Left ventricle myocardium inferior (tissue), 1 donor: ENCODE data around the gene AURKAIP1. TPM values are rescaled to one million over a fixed set of nuclear protein-coding genes. Genes with fewer than 3 reads are reported as not detected.
A peak's percentile ranks its signal among the peaks of the same experiment; 100 is the strongest.

Source experiments
- DNase-seq: peaks from one replicate; pipeline ENCODE4 v3.0.0-alpha.2; 2020
- H3K27ac ChIP-seq: fragments of 200-600 bp; replicated peaks from 2 replicates; pipeline ENCODE4 v1.8.0; 2021
- H3K27me3 ChIP-seq: fragments of 200-600 bp; 2 replicates; pipeline ENCODE4 v1.8.0; 2021; ENCODE audit warnings: low read depth
- H3K36me3 ChIP-seq: fragments of 200-600 bp; 2 replicates; pipeline ENCODE4 v1.8.0; 2021
- H3K4me1 ChIP-seq: fragments of 200-600 bp; 2 replicates; pipeline ENCODE4 v1.8.0; 2021
- H3K4me3 ChIP-seq: fragments of 200-600 bp; 2 replicates; pipeline ENCODE4 v1.8.0; 2021; ENCODE audit warnings: mild to moderate bottlenecking, moderate library complexity
- H3K9me3 ChIP-seq: fragments of 200-600 bp; replicated peaks from 2 replicates; pipeline ENCODE4 v1.8.0; 2021
- CTCF ChIP-seq: fragments of 200-600 bp; IDR thresholded peaks from 2 replicates; pipeline ENCODE4 v1.8.0; 2021; ENCODE audit warnings: antibody characterized with exemption, mild to moderate bottlenecking, borderline replicate concordance
- intact Hi-C: fragments of 100-400 bp; cut with micrococcal nuclease; formaldehyde crosslinking; loops from one replicate; pipeline ENCODE4 v1.11.0; 2022
- total RNA-seq: library from RNA; stranded (reverse); fragmentation: NEBNext Ultra II Directional; extraction: Animal tissue kit (Norgen Biotek cat#: 25700); gene quantifications from one replicate; pipeline ENCODE4 v1.2.1, GENCODE V29; 2021
- donor health status: DM: no; HTN: yes; CAD: no; lungs with severe emphysema.

AURKAIP1 gene
- total RNA-seq, 1 donor from 2014 or later = 219 TPM

GRCh38 chr1:1347026-1347595 lies 27.9 kb downstream of the AURKAIP1 start:
- H3K36me3 ChIP-seq = no peaks in the 10 kb centered on the region
- peak overlapping the region; percentile 91 for H3K27ac ChIP-seq
- H3K4me3 ChIP-seq = peak overlapping the region; percentile 84
- no peaks in the 10 kb centered on the region for H3K27me3 ChIP-seq
- intact Hi-C loops = no loop called here
- TF ChIP-seq CTCF = no peak
- no peaks in the 10 kb centered on the region for H3K9me3 ChIP-seq
- peaks cover 59% of the 10 kb centered on the region for H3K4me1 ChIP-seq
- DNase-seq = no peak

GRCh38 chr1:1346501-1346890 lies 28.5 kb downstream of the AURKAIP1 start:
- no peak for DNase-seq
- intact Hi-C loops = no loop called here
- TF ChIP-seq CTCF = no peak
- no peaks in the 10 kb centered on the region for H3K9me3 ChIP-seq
- H3K27ac ChIP-seq = peak overlapping the region; percentile 91
- peaks cover 53% of the 10 kb centered on the region for H3K4me1 ChIP-seq
- peaks cover 5% of the 10 kb centered on the region for H3K36me3 ChIP-seq
- H3K4me3 ChIP-seq = peak overlapping the region; percentile 84
- no peaks in the 10 kb centered on the region for H3K27me3 ChIP-seq

GRCh38 chr1:1345860-1346500 lies 29.0 kb downstream of the AURKAIP1 start:
- H3K4me3 ChIP-seq = peak overlapping the region; percentile 84
- peaks cover 51% of the 10 kb centered on the region for H3K4me1 ChIP-seq
- TF ChIP-seq CTCF = no peak
- H3K27me3 ChIP-seq = no peaks in the 10 kb centered on the region
- intact Hi-C loops = no loop called here
- no peaks in the 10 kb centered on the region for H3K9me3 ChIP-seq
- peak overlapping the region; percentile 91 for H3K27ac ChIP-seq
- peaks cover 10% of the 10 kb centered on the region for H3K36me3 ChIP-seq
- DNase-seq = no peak

- H3K4me1 ChIP-seq = peaks cover 51% of the 10 kb centered on the region
- no peak overlapping the region for H3K4me3 ChIP-seq
- H3K9me3 ChIP-seq = no peaks in the 10 kb centered on the region
- no peak for TF ChIP-seq CTCF
- DNase-seq = no peak
- H3K27me3 ChIP-seq = no peaks in the 10 kb centered on the region
- intact Hi-C loops = no loop called here
- H3K27ac ChIP-seq = peak overlapping the region; percentile 91
- H3K36me3 ChIP-seq = peaks cover 14% of the 10 kb centered on the region
These were observed 29.6 kb downstream of the AURKAIP1 start for GRCh38 chr1:1345384-1345783.

- no peak for DNase-seq
- Histone ChIP-seq H3K4me3 (no peak overlapping the region), H3K36me3 (peaks cover 20% of the 10 kb centered on the region), H3K27me3 (no peaks in the 10 kb centered on the region), H3K9me3 (no peaks in the 10 kb centered on the region), H3K4me1 (peaks cover 51% of the 10 kb centered on the region), H3K27ac (no peak overlapping the region)
- intact Hi-C loops = no loop called here
- peak; percentile 39 for TF ChIP-seq CTCF
These were observed 30.2 kb downstream of the AURKAIP1 start for GRCh38 chr1:1344655-1345361.
